ENCODE measurements around the gene BMP7.

DNA sequence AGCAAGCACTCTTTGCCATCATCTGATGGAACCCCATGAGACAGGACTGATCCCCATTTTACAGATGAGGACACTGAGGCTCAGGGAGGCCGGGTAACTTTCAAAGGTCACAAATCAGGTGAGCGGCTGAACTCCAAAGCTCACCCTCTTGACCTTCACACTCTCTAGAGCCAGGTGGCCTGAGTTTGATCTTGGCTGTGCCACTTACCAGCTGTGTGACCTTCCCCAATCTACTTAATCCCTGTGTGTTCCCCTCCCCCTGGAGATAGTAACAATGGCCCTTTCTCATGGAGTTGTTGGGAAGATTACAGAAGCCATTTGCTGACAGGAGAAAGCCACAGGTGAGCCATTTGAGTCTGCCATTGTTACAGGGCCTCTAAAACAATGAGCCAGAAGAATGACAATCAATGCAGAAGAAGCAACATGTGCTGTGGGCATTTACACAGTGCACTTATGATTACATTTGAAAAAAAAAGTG lies 34.5 kb downstream of the BMP7 start:
- TF ChIP-seq, protein P1, sequence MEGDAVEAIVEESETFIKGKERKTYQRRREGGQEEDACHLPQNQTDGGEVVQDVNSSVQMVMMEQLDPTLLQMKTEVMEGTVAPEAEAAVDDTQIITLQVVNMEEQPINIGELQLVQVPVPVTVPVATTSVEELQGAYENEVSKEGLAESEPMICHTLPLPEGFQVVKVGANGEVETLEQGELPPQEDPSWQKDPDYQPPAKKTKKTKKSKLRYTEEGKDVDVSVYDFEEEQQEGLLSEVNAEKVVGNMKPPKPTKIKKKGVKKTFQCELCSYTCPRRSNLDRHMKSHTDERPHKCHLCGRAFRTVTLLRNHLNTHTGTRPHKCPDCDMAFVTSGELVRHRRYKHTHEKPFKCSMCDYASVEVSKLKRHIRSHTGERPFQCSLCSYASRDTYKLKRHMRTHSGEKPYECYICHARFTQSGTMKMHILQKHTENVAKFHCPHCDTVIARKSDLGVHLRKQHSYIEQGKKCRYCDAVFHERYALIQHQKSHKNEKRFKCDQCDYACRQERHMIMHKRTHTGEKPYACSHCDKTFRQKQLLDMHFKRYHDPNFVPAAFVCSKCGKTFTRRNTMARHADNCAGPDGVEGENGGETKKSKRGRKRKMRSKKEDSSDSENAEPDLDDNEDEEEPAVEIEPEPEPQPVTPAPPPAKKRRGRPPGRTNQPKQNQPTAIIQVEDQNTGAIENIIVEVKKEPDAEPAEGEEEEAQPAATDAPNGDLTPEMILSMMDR (IDR thresholded peaks at IDR 0.05): no peak
- no peak for TF ChIP-seq EP300 (IDR thresholded peaks at IDR 0.05)
